HG03095 (cell line): ENCODE measurements around the gene MYL12A.
"Not testable (repeated sequence)": the region's sequence is repeated elsewhere in the genome, so short reads cannot be mapped to it uniquely, and the experiment has no call there.

Experiments used
- ATAC-seq: cut with Tn5 transposase; IDR thresholded peaks from one replicate; pipeline ENCODE4 v1.9.1; 2021; ENCODE audit warnings: moderate library complexity; ENCODE audit not compliant: unreplicated experiment

The MYL12A gene

GRCh38 chr18:3254725-3255124, 7.1 kb downstream of the MYL12A start:
- ATAC-seq = no peak

GRCh38 chr18:3255611-3256165, 8.1 kb downstream of the MYL12A start:
- ATAC-seq = no peak

DNA sequence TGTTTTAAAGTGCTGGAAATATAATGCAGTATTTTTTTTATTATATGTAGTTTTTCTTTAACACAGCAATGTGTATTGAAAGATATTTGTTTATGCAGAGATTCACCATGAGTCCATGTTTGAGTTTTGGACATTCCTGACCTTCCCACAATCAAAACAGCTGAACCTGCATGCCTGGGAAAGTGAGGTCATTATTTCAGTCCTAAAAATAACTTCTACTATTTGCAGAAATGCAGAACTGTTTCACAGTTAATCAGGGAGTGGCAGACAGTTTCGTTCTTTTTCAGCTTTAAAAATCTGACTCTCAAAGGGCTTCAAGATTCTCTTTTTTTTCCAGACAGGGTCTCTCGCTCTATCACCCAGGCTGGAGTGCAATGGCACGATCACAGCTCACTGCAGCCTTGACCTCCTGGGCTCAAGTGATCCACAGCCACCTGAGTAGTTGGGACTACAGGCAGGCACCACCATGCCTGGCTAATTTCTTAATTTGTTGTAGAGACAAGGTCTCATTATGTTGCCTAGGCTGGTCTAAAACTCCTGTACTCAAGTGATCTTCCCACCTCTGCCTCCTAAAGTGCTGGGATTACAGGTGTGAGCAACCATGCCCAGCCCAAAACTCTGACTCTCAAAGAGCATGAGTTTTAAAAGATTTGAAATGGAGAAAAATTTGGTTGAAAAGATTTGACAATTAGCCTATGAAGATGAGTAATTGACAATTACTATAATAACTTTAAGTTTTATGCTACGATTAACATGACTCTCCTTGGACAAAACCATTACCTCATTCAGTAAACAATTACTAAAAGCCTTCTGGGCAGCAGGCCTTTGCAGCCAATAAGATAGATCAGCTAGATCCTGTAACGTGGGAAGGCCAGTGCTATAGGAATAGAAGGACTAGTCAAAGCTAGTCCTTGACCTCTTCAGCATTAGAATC, 9.4 kb downstream of the MYL12A start:
- no peak for ATAC-seq

- no peak for ATAC-seq
Measured at GRCh38 chr18:3257627-3258120, 10.1 kb downstream of the MYL12A start.

DNA sequence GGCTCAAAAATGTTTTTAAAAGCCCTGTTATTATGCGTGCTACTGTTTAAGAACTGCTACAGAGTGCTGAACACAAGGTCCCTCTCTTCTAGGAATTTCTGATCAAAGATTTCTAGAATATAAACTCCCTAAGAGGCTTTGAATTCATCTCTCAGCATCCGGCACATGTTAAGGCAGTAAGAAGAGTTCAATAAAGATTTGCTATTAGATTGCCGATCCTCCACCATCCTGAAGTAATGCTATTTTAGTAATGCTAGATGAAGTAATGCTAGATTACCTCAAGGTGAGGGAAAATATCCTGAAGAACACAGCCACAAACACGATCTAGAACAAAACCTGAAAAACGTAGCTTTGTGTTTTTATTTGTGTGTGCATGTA, 13.4 kb downstream of the MYL12A start:
- no peak for ATAC-seq

DNA sequence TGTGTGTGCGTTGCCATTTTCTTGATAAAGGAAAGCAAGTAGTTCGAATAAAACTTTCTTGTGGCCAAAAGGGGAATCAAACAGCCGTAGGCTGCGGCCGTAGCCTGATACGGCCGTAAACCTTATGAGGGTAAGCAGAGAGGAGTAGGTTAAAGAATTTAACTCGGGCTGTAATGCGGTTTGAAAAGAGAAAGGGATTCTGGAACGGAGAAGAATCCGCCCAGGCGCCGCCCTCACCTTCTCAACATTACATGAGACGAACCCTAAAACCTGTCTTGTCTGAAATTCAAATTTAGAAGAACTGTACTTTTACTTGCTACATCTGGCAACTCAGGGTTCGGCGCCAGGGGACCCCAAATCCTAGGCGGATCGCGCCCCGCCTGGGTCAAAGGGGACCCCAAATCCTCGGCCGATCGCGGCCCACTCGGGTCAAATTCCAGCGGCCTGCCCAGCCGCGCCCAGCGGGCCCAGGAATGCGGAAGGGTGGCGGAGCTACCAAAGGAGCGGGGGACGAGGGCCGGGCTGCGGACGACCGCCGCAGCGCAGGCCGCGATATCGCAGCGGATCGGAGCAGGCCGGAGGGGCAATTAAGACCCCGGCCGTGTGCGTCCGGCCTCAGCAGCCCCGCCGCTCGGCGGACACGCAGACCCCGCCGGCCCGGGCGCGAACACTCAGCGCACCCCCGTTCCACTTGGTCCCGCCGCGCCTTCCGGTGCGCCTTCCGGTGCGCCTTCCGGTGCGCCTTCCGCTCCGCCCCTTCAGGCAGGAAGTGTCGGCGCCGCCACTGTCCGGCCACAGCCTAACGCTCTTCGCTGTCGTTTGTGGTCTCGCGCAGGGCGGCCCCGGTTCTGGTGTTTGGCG, 14.0 kb downstream of the MYL12A start, which contains the start of gene MYL12B:
Gene MYL12B (plus strand): TSS at position 761 of the 861 bp plus-strand sequence. CDS start 10,766 bp downstream, outside the sequence.
- ATAC-seq = peak; percentile 76

DNA sequence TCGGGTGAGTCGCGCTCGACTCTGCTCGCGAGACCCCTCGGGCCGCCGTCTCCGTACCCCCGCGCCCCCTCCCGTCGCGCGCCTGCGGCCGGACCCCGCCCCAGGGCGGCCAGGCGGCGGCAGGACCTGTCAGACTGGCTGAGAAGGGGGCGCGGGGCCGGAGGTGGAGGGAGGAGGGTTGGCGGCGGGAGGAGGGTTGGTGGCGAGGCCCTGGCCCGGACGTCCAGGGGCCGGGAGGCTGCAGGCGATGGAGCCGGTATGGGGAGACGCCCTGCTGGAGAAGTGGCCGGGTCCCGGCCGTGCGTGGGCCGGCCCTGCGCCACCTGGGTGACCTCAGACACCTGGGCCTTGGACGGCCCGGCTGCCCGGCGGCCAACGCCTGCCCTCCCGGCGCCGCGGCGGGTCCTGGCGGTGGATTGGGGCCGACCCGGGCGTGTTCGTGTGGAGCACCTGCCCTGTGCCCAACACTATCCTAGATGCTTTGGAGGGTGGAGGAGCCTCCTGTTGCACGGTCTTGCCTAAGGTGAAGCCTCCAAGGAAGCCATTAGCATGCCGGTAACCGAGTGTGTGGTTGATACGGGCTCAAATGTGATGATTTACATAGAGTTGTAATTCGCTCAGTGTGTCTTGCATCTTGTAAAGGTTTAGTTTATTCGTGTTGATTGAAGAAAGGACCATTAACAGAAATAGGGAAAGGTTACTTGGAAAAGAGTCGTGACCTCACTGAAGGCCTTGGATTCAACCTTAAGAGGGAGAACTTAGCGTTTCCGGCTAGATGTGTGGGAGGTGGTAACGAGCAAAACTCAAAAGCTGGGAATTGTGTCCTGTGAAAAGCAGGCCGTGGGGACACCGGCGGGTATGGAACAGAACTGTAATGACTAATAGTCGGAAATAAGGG, 14.9 kb downstream of the MYL12A start:
- ATAC-seq = peak; percentile 38

DNA sequence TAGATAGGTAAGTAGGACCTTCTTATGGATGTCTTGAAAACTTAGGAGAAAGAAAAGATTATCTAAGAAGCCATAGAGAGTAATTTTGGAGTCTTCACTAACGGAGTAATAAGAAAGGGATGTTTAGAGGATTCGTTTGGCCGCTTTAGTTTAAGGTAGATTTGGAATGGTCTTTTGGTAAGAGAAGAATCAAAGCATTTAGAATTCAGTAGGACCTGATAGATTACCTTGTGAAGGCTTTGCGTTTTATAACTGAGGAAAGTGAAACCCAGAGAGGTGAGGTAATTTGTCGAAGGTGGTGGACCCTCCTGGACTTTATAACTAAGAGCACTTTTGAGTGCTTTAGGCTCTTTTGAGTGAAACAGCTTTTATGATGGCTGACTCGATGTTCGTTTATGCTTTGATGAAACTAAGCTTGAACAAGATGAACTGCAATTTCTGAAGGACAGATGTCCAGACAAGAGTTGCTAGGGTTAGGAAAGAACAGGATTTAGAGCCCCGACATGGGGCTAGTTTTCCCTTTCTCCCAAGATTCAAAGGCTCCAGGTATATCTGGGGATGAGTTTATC, 15.6 kb downstream of the MYL12A start:
- no peak for ATAC-seq

- ATAC-seq = no peak
Measured at GRCh38 chr18:3264362-3264761, 16.8 kb downstream of the MYL12A start.

GRCh38 chr18:3265564-3266033, 18.0 kb downstream of the MYL12A start:
- ATAC-seq = no peak

DNA sequence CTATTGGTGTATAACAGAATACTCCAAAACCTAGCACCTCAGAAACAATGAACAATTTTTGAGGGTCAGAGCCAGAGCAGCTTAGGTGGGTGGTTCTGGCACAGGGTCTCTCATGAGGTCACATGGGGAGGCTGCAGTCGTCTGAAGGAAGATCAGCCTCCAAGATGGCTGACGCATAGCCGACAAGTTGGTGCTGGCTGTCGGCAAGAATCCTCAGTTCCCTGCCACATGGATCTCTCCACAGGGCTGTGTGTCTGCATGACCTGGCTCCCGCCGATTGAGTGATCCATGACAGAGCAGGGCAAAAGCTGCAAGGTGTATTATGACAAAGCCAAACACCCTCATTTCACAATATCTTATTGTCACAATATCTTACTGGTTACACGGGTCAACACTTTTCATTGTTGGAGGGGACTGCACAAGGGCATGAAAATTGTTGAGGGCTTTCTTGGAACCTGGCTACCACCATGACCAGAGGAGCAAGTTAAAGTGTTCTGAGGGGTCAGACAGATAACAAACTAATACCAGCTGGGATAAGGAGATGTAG, 18.5 kb downstream of the MYL12A start:
- ATAC-seq = no peak

- ATAC-seq = no peak
Measured at GRCh38 chr18:3268306-3268705, 20.7 kb downstream of the MYL12A start.

GRCh38 chr18:3269241-3269913, 21.8 kb downstream of the MYL12A start:
- no peak for ATAC-seq

DNA sequence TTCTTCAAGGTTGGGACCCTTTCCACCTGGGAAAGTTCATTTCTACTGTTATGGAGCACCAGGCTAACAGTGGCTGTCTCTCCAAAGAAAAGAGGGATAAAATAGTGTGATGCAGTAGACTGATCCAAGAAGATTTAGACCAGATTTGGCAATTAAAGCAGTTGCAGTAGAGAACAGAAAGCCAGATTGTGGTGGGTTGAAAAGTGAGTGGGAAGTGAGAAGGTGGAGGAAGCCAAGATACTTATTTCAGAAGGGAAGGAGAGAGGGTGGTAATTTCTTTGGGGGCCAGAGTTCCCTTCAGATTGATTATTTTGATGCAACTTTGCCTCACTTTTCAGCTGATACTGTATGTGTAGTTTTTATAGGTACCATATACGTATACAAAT, 22.3 kb downstream of the MYL12A start:
- no peak for ATAC-seq

- no peak for ATAC-seq
Measured at GRCh38 chr18:3273042-3273441, 25.4 kb downstream of the MYL12A start.

- ATAC-seq = not testable (repeated sequence)
Measured at GRCh38 chr18:3277643-3278213, 30.1 kb downstream of the MYL12A start.

- peak; percentile 84 for ATAC-seq
Measured at GRCh38 chr18:3279201-3280185, 31.9 kb downstream of the MYL12A start.
